Measurements from ENCODE around the gene NSUN4. TPM values are rescaled to one million over a fixed set of nuclear protein-coding genes. Genes with fewer than 3 reads are reported as not detected.

NSUN4 gene
- total RNA-seq, 1 donor from 2014 or later = 27.8 TPM

GRCh38 chr1:46303872-46304326 lies 36.7 kb upstream of the NSUN4 start:
- TF ChIP-seq, protein P1, sequence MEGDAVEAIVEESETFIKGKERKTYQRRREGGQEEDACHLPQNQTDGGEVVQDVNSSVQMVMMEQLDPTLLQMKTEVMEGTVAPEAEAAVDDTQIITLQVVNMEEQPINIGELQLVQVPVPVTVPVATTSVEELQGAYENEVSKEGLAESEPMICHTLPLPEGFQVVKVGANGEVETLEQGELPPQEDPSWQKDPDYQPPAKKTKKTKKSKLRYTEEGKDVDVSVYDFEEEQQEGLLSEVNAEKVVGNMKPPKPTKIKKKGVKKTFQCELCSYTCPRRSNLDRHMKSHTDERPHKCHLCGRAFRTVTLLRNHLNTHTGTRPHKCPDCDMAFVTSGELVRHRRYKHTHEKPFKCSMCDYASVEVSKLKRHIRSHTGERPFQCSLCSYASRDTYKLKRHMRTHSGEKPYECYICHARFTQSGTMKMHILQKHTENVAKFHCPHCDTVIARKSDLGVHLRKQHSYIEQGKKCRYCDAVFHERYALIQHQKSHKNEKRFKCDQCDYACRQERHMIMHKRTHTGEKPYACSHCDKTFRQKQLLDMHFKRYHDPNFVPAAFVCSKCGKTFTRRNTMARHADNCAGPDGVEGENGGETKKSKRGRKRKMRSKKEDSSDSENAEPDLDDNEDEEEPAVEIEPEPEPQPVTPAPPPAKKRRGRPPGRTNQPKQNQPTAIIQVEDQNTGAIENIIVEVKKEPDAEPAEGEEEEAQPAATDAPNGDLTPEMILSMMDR (IDR thresholded peaks at IDR 0.05; ENCODE audit: unreplicated experiment) = no peak
- peaks cover 38% of the 10 kb centered on the region for H3K4me1 Mint-ChIP-seq (ENCODE audit: unreplicated experiment)
- peak overlapping the region; percentile 99 for H3K4me3 Mint-ChIP-seq (ENCODE audit: unreplicated experiment)

GRCh38 chr1:46306159-46306530 lies 34.5 kb upstream of the NSUN4 start:
- Mint-ChIP-seq H3K27me3 (ENCODE audit: unreplicated experiment) (peaks cover 12% of the 10 kb centered on the region), H3K9me3 (ENCODE audit: unreplicated experiment) (no peaks in the 10 kb centered on the region), H3K27ac (ENCODE audit: unreplicated experiment) (no peak overlapping the region), H3K4me3 (ENCODE audit: unreplicated experiment) (no peak overlapping the region), H3K4me1 (ENCODE audit: unreplicated experiment) (peaks cover 29% of the 10 kb centered on the region), H3K36me3 (ENCODE audit: low read depth, unreplicated experiment) (peaks cover 26% of the 10 kb centered on the region)
- DNase-seq (ENCODE audit: low spot score) = no peak
- TF ChIP-seq, protein P1 (IDR thresholded peaks at IDR 0.05; ENCODE audit: unreplicated experiment) = no peak

More at GRCh38 chr1:46303872-46304326, 36.7 kb upstream of the NSUN4 start:
- H3K36me3 Mint-ChIP-seq (ENCODE audit: low read depth, unreplicated experiment) = peaks cover 13% of the 10 kb centered on the region
- DNase-seq (ENCODE audit: low spot score) = no peak
- H3K27ac Mint-ChIP-seq (ENCODE audit: unreplicated experiment) = peak overlapping the region; percentile 99
- H3K27me3 Mint-ChIP-seq (ENCODE audit: unreplicated experiment) = peaks cover 14% of the 10 kb centered on the region
- no peaks in the 10 kb centered on the region for H3K9me3 Mint-ChIP-seq (ENCODE audit: unreplicated experiment)

GRCh38 chr1:46309401-46310159 lies 31.0 kb upstream of the NSUN4 start:
- peaks cover 26% of the 10 kb centered on the region for H3K36me3 Mint-ChIP-seq (ENCODE audit: low read depth, unreplicated experiment)

GRCh38 chr1:46310321-46310720 lies 30.3 kb upstream of the NSUN4 start:
- TF ChIP-seq, protein P1 (IDR thresholded peaks at IDR 0.05; ENCODE audit: unreplicated experiment) = no peak
- Mint-ChIP-seq H3K27me3 (ENCODE audit: unreplicated experiment) (peaks cover 5% of the 10 kb centered on the region), H3K9me3 (ENCODE audit: unreplicated experiment) (no peaks in the 10 kb centered on the region), H3K27ac (ENCODE audit: unreplicated experiment) (no peak overlapping the region), H3K4me1 (ENCODE audit: unreplicated experiment) (peaks cover 17% of the 10 kb centered on the region), H3K4me3 (ENCODE audit: unreplicated experiment) (peak overlapping the region; percentile 68), H3K36me3 (ENCODE audit: low read depth, unreplicated experiment) (peaks cover 28% of the 10 kb centered on the region)
- no peak for DNase-seq (ENCODE audit: low spot score)

More at GRCh38 chr1:46309401-46310159, 31.0 kb upstream of the NSUN4 start:
- TF ChIP-seq, protein P1 (IDR thresholded peaks at IDR 0.05; ENCODE audit: unreplicated experiment) = no peak
- Mint-ChIP-seq H3K27me3 (ENCODE audit: unreplicated experiment) (peaks cover 5% of the 10 kb centered on the region), H3K4me1 (ENCODE audit: unreplicated experiment) (peaks cover 17% of the 10 kb centered on the region), H3K27ac (ENCODE audit: unreplicated experiment) (peak overlapping the region; percentile 15), H3K9me3 (ENCODE audit: unreplicated experiment) (no peaks in the 10 kb centered on the region), H3K4me3 (ENCODE audit: unreplicated experiment) (peak overlapping the region; percentile 68)
- DNase-seq (ENCODE audit: low spot score) = no peak

All from endothelial cell (in vitro differentiated cells).